Heart right ventricle (tissue), 16 donors: Measurements from ENCODE around the gene MCM7. TPM values are rescaled to one million over a fixed set of nuclear protein-coding genes. Genes with fewer than 3 reads are reported as not detected.

Experiments used
- ATAC-seq, 8 donors: fragments of 200-7000 bp; cut with Tn5 transposase; one replicate each; pipeline ENCODE4 v1.9.1; 2020; ENCODE audit warnings: mild to moderate bottlenecking in 8 of 8, moderate library complexity in 8 of 8, moderate number of reproducible peaks in 1 of 8
- DNase-seq, 2 donors: peaks; one replicate each; pipeline ENCODE4 v3.0.0-alpha.2; 2020
- H3K27ac ChIP-seq, 10 donors: fragments of 200-600 bp; sonication (generic) in 2 of 10; one replicate each; pipeline versions ENCODE4 v1.5.0 to v1.8.0; 2020 to 2022; ENCODE audit warnings: mild to moderate bottlenecking in 3 of 10
- H3K27me3 ChIP-seq, 7 donors: fragments of 200-600 bp; one replicate each; pipeline ENCODE4 v1.8.0; 2021 to 2022; ENCODE audit warnings: mild to moderate bottlenecking in 2 of 7
- H3K36me3 ChIP-seq, 9 donors: fragments of 200-600 bp; sonication (generic) in 1 of 9; one replicate each; pipeline versions ENCODE4 v1.5.0 to v1.8.0; 2020 to 2022; ENCODE audit warnings: mild to moderate bottlenecking in 2 of 9
- H3K4me1 ChIP-seq, 9 donors: fragments of 200-600 bp; sonication (generic) in 1 of 9; one replicate each; pipeline versions ENCODE4 v1.5.0 to v1.8.0; 2020 to 2022; ENCODE audit warnings: mild to moderate bottlenecking in 4 of 9
- H3K4me3 ChIP-seq, 10 donors: fragments of 200-600 bp; sonication (generic) in 2 of 10; one replicate each; pipeline versions ENCODE4 v1.5.0 to v1.8.0; 2020 to 2022; ENCODE audit warnings: mild to moderate bottlenecking in 7 of 10, moderate library complexity in 2 of 10
- H3K9me3 ChIP-seq, 11 donors: fragments of 200-600 bp in 10 of 11; sonication (generic) in 2 of 11; one replicate each; pipeline versions ENCODE4 v1.5.0 to v1.8.0; 2013 to 2022; ENCODE audit warnings: mild to moderate bottlenecking in 2 of 11, control low read depth in 1 of 11, moderate library complexity in 1 of 11
- CTCF ChIP-seq, 9 donors: fragments of 200-600 bp; sonication (generic) in 2 of 9; IDR thresholded peaks; one replicate each; pipeline versions ENCODE4 v1.5.0 to v1.8.0; 2021 to 2022; ENCODE audit warnings: antibody characterized with exemption in 9 of 9, mild to moderate bottlenecking in 5 of 9, moderate library complexity in 1 of 9
- WGBS, 2 donors: extraction: QIAGEN DNeasy Blood & Tissue Kit; methylation state at CpG; one replicate each; pipeline ENCODE4 v1.1.7; 2013; ENCODE audit warnings: inconsistent platforms in 1 of 2; 5-methylcytosine and 5-hydroxymethylcytosine counted together
- intact Hi-C, 10 donors: fragments of 100-400 bp; cut with DNase I; formaldehyde crosslinking; loops; one replicate each; pipeline versions ENCODE4 v1.11.1 to v1.14.2; 2022
- polyA plus RNA-seq, 2 donors: library from polyadenylated mRNA; stranded (reverse); fragments of 200-250 nt; gene quantifications; one replicate each; pipeline ENCODE4 v1.2.3, GENCODE V29; 2013
- total RNA-seq, 10 donors: library from RNA; stranded (reverse); fragmentation: NEBNext Ultra II Directional in 3 of 10; extraction: Animal tissue kit (Norgen Biotek cat#: 25700) in 3 of 10; gene quantifications; one replicate each; pipeline versions ENCODE4 v1.2.1 to v1.2.4, GENCODE V29; 2021 to 2023
- donor health status: Arrhythmogenic right ventricular cardiomyopathy.
- donor health status: ischemic (EF 13 %, LVEDD 7.1; RV severe dilation, severe dysfunction).
- donor health status: healthy with polysubstance abuse.
- donor health status: DM: no; HTN: yes; CAD: no.
- donor health status: DM: no; HTN: no; CAD: no.
- donor health status: ischemic (EF 25% LVEDD 6.9; RV normal size, moderate dysfunction).
- donor health status: ischemic (EF 25% LVEDD 5.7; RV mildly dilated, moderate dysfunction).
- donor health status: healthy.
- donor health status: DM: yes; HTN: yes; CAD: no.
- donor health status: Ischemic cardiomyopathy.
- donor health status: ischemic (EF 35%, LVEDD 5.7; RV mildly dilated, moderate dysfunction).
- donor health status: nonischemic (EF 11% LVEDD 7.7; RV severe dilation, severe dysfunction).
- donor health status: DM: yes; HTN: yes; CAD: no.
- donor health status: PGD.
- donor health status: ischemic (EF 29% LVEDD 5.4; RV normal size, mild dysfunction).
- donor health status: nonischemic (EF 23%, LVEDD 6.1; RV moderate dilation, normal function).

Gene MCM7
- total and polyA plus RNA-seq, 12 donors, result 11.6 to 30.4 (median 16.5) TPM

GRCh38 chr7:100098913-100099312, 2.3 kb downstream of the MCM7 start:
- WGBS, 2 donors, result 82 to 89% methylated on average over 10 of the region's 10 CpGs
- H3K27me3 ChIP-seq, result no peaks in the 10 kb centered on the region
- H3K27ac ChIP-seq, result no peak overlapping the region
- intact Hi-C loops, result no loop called here
- no peaks in the 10 kb centered on the region for H3K9me3 ChIP-seq
- H3K36me3 ChIP-seq, result peaks cover 0 to 69% (median 50%) of the 10 kb centered on the region in 9 donors
- peaks cover 3 to 36% (median 27%) of the 10 kb centered on the region in 9 donors for H3K4me1 ChIP-seq
- H3K4me3 ChIP-seq, result no peak overlapping the region
- TF ChIP-seq CTCF (IDR thresholded peaks at IDR 0.05), result no peak
- ATAC-seq (no peak), DNase-seq (no peak)

GRCh38 chr7:100095704-100096103, 5.5 kb downstream of the MCM7 start:
- DNase-seq, result no peak
- Histone ChIP-seq H3K4me1 (peaks cover 3 to 33% (median 21%) of the 10 kb centered on the region in 9 donors), H3K27ac (no peak overlapping the region), H3K36me3 (peaks cover 0 to 90% (median 77%) of the 10 kb centered on the region in 9 donors), H3K4me3 (no peak overlapping the region), H3K27me3 (no peaks in the 10 kb centered on the region), H3K9me3 (no peaks in the 10 kb centered on the region)
- intact Hi-C loops, result no loop called here
- WGBS, 2 donors, result 92 to 95% methylated on average over 17 of the region's 17 CpGs
- ATAC-seq, result no peak
- no peak for TF ChIP-seq CTCF (IDR thresholded peaks at IDR 0.05)

- H3K27me3 ChIP-seq, result no peaks in the 10 kb centered on the region
- TF ChIP-seq CTCF (IDR thresholded peaks at IDR 0.05), result no peak
- H3K4me3 ChIP-seq, result no peak overlapping the region
- peaks cover 0 to 94% (median 77%) of the 10 kb centered on the region in 9 donors for H3K36me3 ChIP-seq
- no peaks in the 10 kb centered on the region for H3K9me3 ChIP-seq
- 78 to 84% methylated on average over 9 of the region's 9 CpGs for WGBS, 2 donors
- ATAC-seq, result no peak
- no peak for DNase-seq
- H3K4me1 ChIP-seq, result peaks cover 3 to 33% (median 21%) of the 10 kb centered on the region in 9 donors
- intact Hi-C loops, result no loop called here
- H3K27ac ChIP-seq, result no peak overlapping the region
These were observed 5.9 kb downstream of the MCM7 start for GRCh38 chr7:100095289-100095688.

- Histone ChIP-seq H3K27me3 (no peaks in the 10 kb centered on the region), H3K9me3 (no peaks in the 10 kb centered on the region), H3K27ac (no peak overlapping the region), H3K4me3 (no peak overlapping the region), H3K36me3 (peaks cover 0 to 93% (median 77%) of the 10 kb centered on the region in 9 donors), H3K4me1 (peaks cover 5 to 32% (median 21%) of the 10 kb centered on the region in 9 donors)
- ATAC-seq (no peak), DNase-seq (no peak)
- intact Hi-C loops, result no loop called here
- no peak for TF ChIP-seq CTCF (IDR thresholded peaks at IDR 0.05)
- WGBS, 2 donors, result 77 to 79% methylated on average over 16 of the region's 16 CpGs
These were observed 7.2 kb downstream of the MCM7 start for GRCh38 chr7:100093925-100094486.
